HCT116 (cell line): ENCODE data around the gene PRKCQ. TPM values are rescaled to one million over a fixed set of nuclear protein-coding genes. Genes with fewer than 3 reads are reported as not detected.

Source experiments
- ATAC-seq: fragments of 200-7000 bp; cut with Tn5 transposase; 2 replicates; pipeline ENCODE4 v1.9.1; 2020; ENCODE audit warnings: mild to moderate bottlenecking, moderate library complexity
- BruUV-seq: library from RNA; stranded (reverse); fragments of 400-500 nt; replicated peaks from 2 replicates; lab custom pipeline; 2021; lab: Mats Ljungman, UMichigan
- CTCF ChIA-PET: fragments of 300-600 bp; sonication (Branson Sonifier 250); formaldehyde crosslinking; loops from one replicate; lab custom pipeline; 2021; ENCODE audit warnings: antibody characterized with exemption; lab: Charles Lee
- POLR2A ChIA-PET: fragments of 300-600, 350-600 bp; sonication (Branson Sonifier 250); formaldehyde crosslinking; loops from one replicate; lab custom pipeline; 2021; ENCODE audit warnings: antibody characterized with exemption; lab: Charles Lee
- RAD21 ChIA-PET, 2 experiments: fragments of 300-600 bp; sonication (Branson Sonifier 250); formaldehyde crosslinking; loops; one replicate each; lab custom pipeline; 2023; ENCODE audit warnings: low total read pairs in 2 of 2; ENCODE audit not compliant: uncharacterized antibody in 2 of 2, unreplicated experiment in 2 of 2, low non-redundant PET in 1 of 2; lab: Charles Lee
- DNase-seq: peaks from one replicate; pipeline ENCODE4 v3.0.0-alpha.2; 2010; ENCODE audit warnings: low read depth, low spot score
- H2AFZ ChIP-seq: fragments of 200-600 bp; shearing (Covaris generic), sonication (generic); 2 replicates; pipeline ENCODE4 v1.6.1; 2017; ENCODE audit warnings: low read depth, mixed run types, mixed read lengths, antibody characterized with exemption, low read length; ENCODE audit not compliant: poor library complexity, severe bottlenecking
- H3K27ac ChIP-seq: 2 replicates; pipeline ENCODE4 v1.5.1; 2012; ENCODE audit warnings: low read depth, low read length
- H3K27me3 ChIP-seq: fragments of 200-600 bp; sonication (generic); 2 replicates; pipeline ENCODE4 v1.6.1; 2016; ENCODE audit warnings: mixed run types, low read length, mixed read lengths; ENCODE audit not compliant: insufficient read depth
- H3K36me3 ChIP-seq, 2 experiments: fragments of 200-500 bp in 1 of 2; fragments of 200-600 bp in 1 of 2; sonication (Bioruptor generic) in 1 of 2; sonication (generic) in 1 of 2; 2 replicates each; pipeline versions ENCODE4 v1.5.1 to v1.6.1; 2014 to 2016; ENCODE audit warnings: low read length in 2 of 2, inconsistent platforms in 1 of 2, mixed read lengths in 1 of 2, mixed run types in 1 of 2; ENCODE audit not compliant: insufficient read depth in 2 of 2, control insufficient read depth in 1 of 2
- H3K4me1 ChIP-seq, 2 experiments: fragments of 200-600 bp in 1 of 2; sonication (generic) in 1 of 2; 2 replicates each; pipeline versions ENCODE4 v1.5.1 to v1.6.1; 2012 to 2017; ENCODE audit warnings: low read length in 2 of 2, inconsistent platforms in 1 of 2, mild to moderate bottlenecking in 1 of 2, mixed read lengths in 1 of 2, mixed run types in 1 of 2, moderate library complexity in 1 of 2; ENCODE audit not compliant: insufficient read depth in 2 of 2, control insufficient read depth in 1 of 2
- H3K4me2 ChIP-seq: fragments of 200-600 bp; sonication (generic); 2 replicates; pipeline ENCODE4 v1.6.1; 2017; ENCODE audit warnings: mixed run types, low read length, mixed read lengths
- H3K4me3 ChIP-seq, 2 experiments: fragments of 200-600 bp in 1 of 2; sonication (generic) in 1 of 2; replicated peaks in 1 of 2; 2 replicates each; pipeline ENCODE4 v1.5.1; 2011 to 2016; ENCODE audit warnings: low read length in 2 of 2, control low read depth in 1 of 2, low read depth in 1 of 2, mild to moderate bottlenecking in 1 of 2, mixed read lengths in 1 of 2, mixed run types in 1 of 2
- H3K79me2 ChIP-seq: fragments of 200-600 bp; sonication (generic); 2 replicates; pipeline ENCODE4 v1.6.1; 2017; ENCODE audit warnings: mild to moderate bottlenecking, mixed run types, low read length, moderate library complexity, mixed read lengths; ENCODE audit not compliant: insufficient read depth
- H3K9ac ChIP-seq: fragments of 200-600 bp; sonication (generic); 2 replicates; pipeline ENCODE4 v1.6.1; 2016; ENCODE audit warnings: low read length, mixed read lengths
- H3K9me2 ChIP-seq: fragments of 200-600 bp; sonication (generic), shearing (Covaris generic); 2 replicates; pipeline ENCODE4 v1.6.1; 2017; ENCODE audit warnings: mixed run types, mild to moderate bottlenecking, moderate library complexity; ENCODE audit not compliant: insufficient read depth
- H3K9me3 ChIP-seq, 2 experiments: fragments of 200-500 bp in 1 of 2; fragments of 200-600 bp in 1 of 2; sonication (Bioruptor generic) in 1 of 2; sonication (generic) in 1 of 2; 2 replicates each; pipeline ENCODE4 v1.6.1; 2014 to 2017; ENCODE audit warnings: low read length in 2 of 2, mixed read lengths in 2 of 2, inconsistent platforms in 1 of 2, low read depth in 1 of 2, mild to moderate bottlenecking in 1 of 2, mixed run types in 1 of 2, moderate library complexity in 1 of 2; ENCODE audit not compliant: control insufficient read depth in 1 of 2, insufficient read depth in 1 of 2
- H4K20me1 ChIP-seq: fragments of 200-600 bp; sonication (generic), shearing (Covaris generic); 2 replicates; pipeline ENCODE4 v1.6.1; 2017; ENCODE audit warnings: mixed run types, mild to moderate bottlenecking, moderate library complexity; ENCODE audit not compliant: insufficient read depth
- CBX3 ChIP-seq: IDR thresholded peaks from 2 replicates; pipeline ENCODE4 v1.6.1; 2012; ENCODE audit warnings: low read depth
- CEBPB ChIP-seq: IDR thresholded peaks from 2 replicates; pipeline ENCODE4 v1.6.1; 2012; ENCODE audit warnings: low read depth
- ELF1 ChIP-seq: IDR thresholded peaks from 2 replicates; pipeline ENCODE4 v1.6.1; 2012; ENCODE audit warnings: low read depth, borderline replicate concordance
- EZH2phosphoT487 ChIP-seq: fragments of 200-600 bp; IDR thresholded peaks from 2 replicates; pipeline ENCODE4 v1.6.1; 2018; ENCODE audit warnings: antibody characterized with exemption, borderline replicate concordance
- FOSL1 ChIP-seq: IDR thresholded peaks from 2 replicates; pipeline ENCODE4 v1.6.1; 2012; ENCODE audit warnings: low read depth
- JUND ChIP-seq: IDR thresholded peaks from 2 replicates; pipeline ENCODE4 v1.6.1; 2012
- POLR2A ChIP-seq: IDR thresholded peaks from 2 replicates; pipeline ENCODE4 v1.7.0; 2011; ENCODE audit warnings: borderline replicate concordance; ENCODE audit not compliant: insufficient read depth, insufficient read length; ENCODE audit errors: extremely low read depth
- POLR2AphosphoS5 ChIP-seq: IDR thresholded peaks from 2 replicates; pipeline ENCODE4 v1.6.1; 2011; ENCODE audit warnings: mild to moderate bottlenecking, low read depth, low read length, moderate library complexity
- REST ChIP-seq: IDR thresholded peaks from 2 replicates; pipeline ENCODE4 v1.6.1; 2012; ENCODE audit warnings: low read depth
- SP1 ChIP-seq: IDR thresholded peaks from 2 replicates; pipeline ENCODE4 v1.6.1; 2012; ENCODE audit warnings: low read depth
- SRF ChIP-seq: IDR thresholded peaks from 2 replicates; pipeline ENCODE4 v1.6.1; 2012; ENCODE audit warnings: low read depth
- TCF7L2 ChIP-seq: IDR thresholded peaks from 2 replicates; pipeline ENCODE4 v1.7.0; 2011; ENCODE audit warnings: borderline replicate concordance, inconsistent platforms; ENCODE audit not compliant: insufficient read depth, insufficient read length; ENCODE audit errors: extremely low read depth
- YY1 ChIP-seq: IDR thresholded peaks from 2 replicates; pipeline ENCODE4 v1.6.1; 2011; ENCODE audit warnings: low read length, low read depth, moderate library complexity, mild to moderate bottlenecking; ENCODE audit not compliant: insufficient replicate concordance; ENCODE audit errors: extremely low read depth
- ZNF274 ChIP-seq: fragments of 200-500 bp; sonication (Bioruptor generic); IDR thresholded peaks from 2 replicates; pipeline ENCODE4 v1.6.1; 2014; ENCODE audit warnings: mild to moderate bottlenecking, low read depth, low read length, inconsistent platforms
- intact Hi-C: fragments of 100-400 bp; cut with micrococcal nuclease; formaldehyde crosslinking; loops from 2 replicates; pipeline ENCODE4 v1.10.0; 2022
- total RNA-seq: library from RNA; stranded (reverse); gene quantifications from one replicate; pipeline ENCODE4 v1.2.1, GENCODE V29; 2021; ENCODE audit not compliant: unreplicated experiment
- TF ChIP-seq, protein P1 (sequence below): IDR thresholded peaks from 2 replicates; pipeline ENCODE4 v1.6.1; 2012

PRKCQ gene
- total RNA-seq, 1 experiment from 2014 or later, result 0.54 TPM

GRCh38 chr10:6379015-6379776, 200.9 kb downstream of the PRKCQ start:
- ChIA-PET RAD21 (no interaction called here), POLR2A (no interaction called here), CTCF (no interaction called here)
- DNase-seq (no peak), ATAC-seq (no peak)
- no peaks in the 10 kb centered on the region for H3K27me3 ChIP-seq
- no peak overlapping the region for H3K4me3 ChIP-seq
- BruUV-seq, result no TSS peak
- H3K4me2 ChIP-seq, result no peak overlapping the region
- no peaks in the 10 kb centered on the region for H3K9me2 ChIP-seq
- no peak overlapping the region for H3K27ac ChIP-seq
- intact Hi-C loops, result no loop called here
- H3K9ac ChIP-seq, result no peak overlapping the region
- no peaks in the 10 kb centered on the region for H3K36me3 ChIP-seq
- peaks cover 5 to 8% of the 10 kb centered on the region in 2 experiments; a peak in 2 of 4 replicates for H3K9me3 ChIP-seq
- no peaks in the 10 kb centered on the region for H4K20me1 ChIP-seq
- TF ChIP-seq CEBPB (no peak), YY1 (no peak), SRF (no peak), REST (no peak), JUND (no peak), EZH2phosphoT487 (no peak), ELF1 (no peak), TCF7L2 (no peak), SP1 (no peak), ZNF274 (no peak), POLR2AphosphoS5 (no peak), FOSL1 (no peak), POLR2A (no peak), CBX3 (no peak)
- TF ChIP-seq, protein P1, sequence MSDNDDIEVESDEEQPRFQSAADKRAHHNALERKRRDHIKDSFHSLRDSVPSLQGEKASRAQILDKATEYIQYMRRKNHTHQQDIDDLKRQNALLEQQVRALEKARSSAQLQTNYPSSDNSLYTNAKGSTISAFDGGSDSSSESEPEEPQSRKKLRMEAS, result no peak
- H2AFZ ChIP-seq, result no peak overlapping the region
- no peaks in the 10 kb centered on the region for H3K79me2 ChIP-seq
- H3K4me1 ChIP-seq, result no peaks in the 10 kb centered on the region
